HepG2 (cell line): Measurements from ENCODE around the gene RING1. TPM values are rescaled to one million over a fixed set of nuclear protein-coding genes. Genes with fewer than 3 reads are reported as not detected.

Source experiments
- DNMT1 ChIP-seq: sonication (generic); formaldehyde crosslinking; IDR thresholded peaks from 2 replicates; pipeline ENCODE4 v1.5.1; 2020; ENCODE audit warnings: mild to moderate bottlenecking, missing genetic modification reagents
- EZH2 ChIP-seq: conservative IDR thresholded peaks from 2 replicates; pipeline ENCODE4 v1.6.1; 2012; ENCODE audit warnings: mild to moderate bottlenecking, low read depth, low read length, moderate library complexity
- HHEX ChIP-seq: IDR thresholded peaks from 2 replicates; pipeline ENCODE4 v1.6.1; 2016; ENCODE audit warnings: control low read depth
- IKZF4 ChIP-seq: sonication (generic); formaldehyde crosslinking; IDR thresholded peaks from 2 replicates; pipeline ENCODE4 v1.5.1; 2020; ENCODE audit warnings: borderline replicate concordance, mild to moderate bottlenecking, low read depth, missing genetic modification reagents; ENCODE audit errors: not compliant biosample characterization
- JUND ChIP-seq: sonication (generic); formaldehyde crosslinking; IDR thresholded peaks from 2 replicates; pipeline ENCODE4 v1.8.0; 2022; ENCODE audit warnings: mild to moderate bottlenecking, missing genetic modification reagents
- MED8 ChIP-seq: sonication (generic); formaldehyde crosslinking; IDR thresholded peaks from 2 replicates; pipeline ENCODE4 v1.8.1; 2023; ENCODE audit warnings: mild to moderate bottlenecking, missing genetic modification reagents; ENCODE audit not compliant: insufficient replicate concordance
- NFIC ChIP-seq: IDR thresholded peaks from 2 replicates; pipeline ENCODE4 v1.6.1; 2012; ENCODE audit warnings: mild to moderate bottlenecking, low read length, inconsistent platforms
- NR0B2 ChIP-seq: sonication (generic); formaldehyde crosslinking; IDR thresholded peaks from 2 replicates; pipeline ENCODE4 v1.4.0; 2020; ENCODE audit warnings: mild to moderate bottlenecking, missing genetic modification reagents
- PAF1 ChIP-seq: IDR thresholded peaks from 2 replicates; pipeline ENCODE4 v1.6.1; 2016; ENCODE audit warnings: missing genetic modification reagents, missing compliant biosample characterization
- SIX4 ChIP-seq: sonication (generic); formaldehyde crosslinking; IDR thresholded peaks from 2 replicates; pipeline ENCODE4 v1.4.0; 2020; ENCODE audit warnings: missing genetic modification reagents
- TEF ChIP-seq: sonication (generic); formaldehyde crosslinking; IDR thresholded peaks from 2 replicates; pipeline ENCODE4 v1.5.0; 2020; ENCODE audit warnings: missing genetic modification reagents
- TRIM24 ChIP-seq: sonication (generic); formaldehyde crosslinking; IDR thresholded peaks from 2 replicates; pipeline ENCODE4 v1.8.0; 2022; ENCODE audit warnings: mild to moderate bottlenecking, missing genetic modification reagents
- ZNF503 ChIP-seq: sonication (generic); formaldehyde crosslinking; IDR thresholded peaks from 2 replicates; pipeline ENCODE4 v1.4.0; 2020; ENCODE audit warnings: missing genetic modification reagents
- ZNF574 ChIP-seq: sonication (generic); formaldehyde crosslinking; IDR thresholded peaks from 2 replicates; pipeline ENCODE4 v1.4.0; 2020; ENCODE audit warnings: missing genetic modification reagents
- ZNF792 ChIP-seq: IDR thresholded peaks from 2 replicates; pipeline ENCODE4 v1.6.1; 2016
- polyA plus RNA-seq, 8 experiments: library from polyadenylated mRNA; depleted of rRNA in 3 of 8; stranded (reverse) in 7 of 8; unstranded in 1 of 8; fragments of >200 nt; fragmentation: Illumina TruSeq in 4 of 8; extraction: Trizol in 4 of 8; gene quantifications; 2 replicates each; pipeline versions ENCODE4 v1.2.1 to v1.2.3, GENCODE V29; 2011 to 2016; ENCODE audit warnings: low read depth in 4 of 8, missing spikeins in 1 of 8, mixed read lengths in 1 of 8; ENCODE audit not compliant: insufficient read depth in 1 of 8
- total RNA-seq, 5 experiments: library from RNA; depleted of rRNA; stranded (reverse); fragments of >200 nt; fragmentation: Illumina TruSeq; extraction: Trizol; gene quantifications; 2 replicates each; pipeline ENCODE4 v1.2.3, GENCODE V29; 2016; ENCODE audit warnings: low read depth in 1 of 5
- TF ChIP-seq, protein P1 (sequence below): sonication (generic); formaldehyde crosslinking; IDR thresholded peaks from 2 replicates; pipeline ENCODE4 v1.4.0; 2020; ENCODE audit warnings: mild to moderate bottlenecking, missing genetic modification reagents
- TF ChIP-seq, protein P2 (sequence below): sonication (generic); formaldehyde crosslinking; conservative IDR thresholded peaks from 2 replicates; pipeline ENCODE4 v1.4.0; 2020; ENCODE audit warnings: missing genetic modification reagents
- TF ChIP-seq, protein P3 (sequence below): sonication (generic); formaldehyde crosslinking; IDR thresholded peaks from 2 replicates; pipeline ENCODE4 v1.5.0; 2020; ENCODE audit warnings: mild to moderate bottlenecking, missing genetic modification reagents

Gene RING1
- total and polyA plus RNA-seq, 2 of the 13 experiments (the other 11 are each of a cell fraction or from before 2014, with no cell fraction given): 23.9 to 33.6 TPM

DNA sequence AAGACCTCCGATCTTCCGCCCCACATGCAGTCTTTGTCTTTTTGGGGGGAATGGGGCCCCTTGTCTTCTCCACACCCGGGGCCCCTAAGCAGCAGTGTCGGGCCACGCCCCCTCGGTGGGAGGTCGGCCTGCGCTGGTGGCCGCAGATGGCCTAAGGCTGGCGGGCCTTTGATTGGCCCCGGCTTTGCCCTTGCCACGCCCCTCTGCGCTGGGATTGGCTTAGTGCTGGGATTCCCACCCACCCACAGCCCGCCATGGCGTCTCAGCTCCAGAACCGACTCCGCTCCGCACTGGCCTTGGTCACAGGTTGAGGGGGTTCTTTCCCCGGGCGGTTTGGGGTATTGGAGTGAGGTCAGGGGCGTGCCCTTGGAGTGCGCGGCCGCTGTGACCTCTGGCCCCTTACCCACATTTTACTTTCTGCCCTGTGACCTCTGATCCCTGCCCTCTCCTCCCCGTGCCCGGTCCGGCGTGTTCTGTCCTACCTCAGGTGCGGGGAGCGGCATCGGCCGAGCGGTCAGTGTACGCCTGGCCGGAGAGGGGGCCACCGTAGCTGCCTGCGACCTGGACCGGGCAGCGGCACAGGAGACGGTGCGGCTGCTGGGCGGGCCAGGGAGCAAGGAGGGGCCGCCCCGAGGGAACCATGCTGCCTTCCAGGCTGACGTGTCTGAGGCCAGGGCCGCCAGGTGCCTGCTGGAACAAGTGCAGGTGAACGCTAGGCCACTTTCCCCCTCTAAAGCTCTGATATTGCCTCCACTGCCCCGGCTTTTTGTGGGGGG lies 3.7 kb upstream of the RING1 start, which contains the start of gene HSD17B8 (continued):
- no peak for TF ChIP-seq HHEX
- TF ChIP-seq SIX4 (CRISPR knock-in tag): no peak; the same call in 1 of the 2 replicates
- TF ChIP-seq TRIM24: no peak
- no peak for TF ChIP-seq EZH2
- TF ChIP-seq PAF1 (CRISPR knock-in tag): peak; percentile 72; the same call in 1 of the 2 replicates
- peak; percentile 72; the same call in 1 of the 2 replicates for TF ChIP-seq ZNF503 (CRISPR knock-in tag)
- TF ChIP-seq, protein P1, sequence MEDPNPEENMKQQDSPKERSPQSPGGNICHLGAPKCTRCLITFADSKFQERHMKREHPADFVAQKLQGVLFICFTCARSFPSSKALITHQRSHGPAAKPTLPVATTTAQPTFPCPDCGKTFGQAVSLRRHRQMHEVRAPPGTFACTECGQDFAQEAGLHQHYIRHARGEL: peak; percentile 62; the same call in 1 of the 2 replicates
- TF ChIP-seq ZNF574 (CRISPR knock-in tag): peak; percentile 72
- TF ChIP-seq, protein P2, sequence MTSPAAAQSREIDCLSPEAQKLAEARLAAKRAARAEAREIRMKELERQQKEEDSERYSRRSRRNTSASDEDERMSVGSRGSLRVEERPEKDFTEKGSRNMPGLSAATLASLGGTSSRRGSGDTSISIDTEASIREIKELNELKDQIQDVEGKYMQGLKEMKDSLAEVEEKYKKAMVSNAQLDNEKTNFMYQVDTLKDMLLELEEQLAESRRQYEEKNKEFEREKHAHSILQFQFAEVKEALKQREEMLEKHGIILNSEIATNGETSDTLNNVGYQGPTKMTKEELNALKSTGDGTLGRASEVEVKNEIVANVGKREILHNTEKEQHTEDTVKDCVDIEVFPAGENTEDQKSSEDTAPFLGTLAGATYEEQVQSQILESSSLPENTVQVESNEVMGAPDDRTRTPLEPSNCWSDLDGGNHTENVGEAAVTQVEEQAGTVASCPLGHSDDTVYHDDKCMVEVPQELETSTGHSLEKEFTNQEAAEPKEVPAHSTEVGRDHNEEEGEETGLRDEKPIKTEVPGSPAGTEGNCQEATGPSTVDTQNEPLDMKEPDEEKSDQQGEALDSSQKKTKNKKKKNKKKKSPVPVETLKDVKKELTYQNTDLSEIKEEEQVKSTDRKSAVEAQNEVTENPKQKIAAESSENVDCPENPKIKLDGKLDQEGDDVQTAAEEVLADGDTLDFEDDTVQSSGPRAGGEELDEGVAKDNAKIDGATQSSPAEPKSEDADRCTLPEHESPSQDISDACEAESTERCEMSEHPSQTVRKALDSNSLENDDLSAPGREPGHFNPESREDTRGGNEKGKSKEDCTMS (CRISPR knock-in tag): no peak
- TF ChIP-seq NFIC: no peak
- TF ChIP-seq ZNF792: no peak
- TF ChIP-seq NR0B2 (CRISPR knock-in tag): no peak; the same call in 1 of the 2 replicates
- no peak for TF ChIP-seq IKZF4 (CRISPR knock-in tag)
- TF ChIP-seq TEF (CRISPR knock-in tag): 0 out of 2 replicates have a peak, but pooled peaks have one; percentile 51
- no peak for TF ChIP-seq MED8 (CRISPR knock-in tag)
- TF ChIP-seq, protein P3, sequence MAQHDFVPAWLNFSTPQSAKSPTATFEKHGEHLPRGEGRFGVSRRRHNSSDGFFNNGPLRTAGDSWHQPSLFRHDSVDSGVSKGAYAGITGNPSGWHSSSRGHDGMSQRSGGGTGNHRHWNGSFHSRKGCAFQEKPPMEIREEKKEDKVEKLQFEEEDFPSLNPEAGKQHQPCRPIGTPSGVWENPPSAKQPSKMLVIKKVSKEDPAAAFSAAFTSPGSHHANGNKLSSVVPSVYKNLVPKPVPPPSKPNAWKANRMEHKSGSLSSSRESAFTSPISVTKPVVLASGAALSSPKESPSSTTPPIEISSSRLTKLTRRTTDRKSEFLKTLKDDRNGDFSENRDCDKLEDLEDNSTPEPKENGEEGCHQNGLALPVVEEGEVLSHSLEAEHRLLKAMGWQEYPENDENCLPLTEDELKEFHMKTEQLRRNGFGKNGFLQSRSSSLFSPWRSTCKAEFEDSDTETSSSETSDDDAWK: no peak
- TF ChIP-seq DNMT1 (CRISPR knock-in tag): peak; percentile 48; the same call in 1 of the 2 replicates
- TF ChIP-seq JUND: no peak
